HepG2 (cell line): ENCODE data around the gene DTX4. TPM values are rescaled to one million over a fixed set of nuclear protein-coding genes. Genes with fewer than 3 reads are reported as not detected.
A peak's percentile ranks its signal among the peaks of the same experiment; 100 is the strongest.

Experiments
- ATAC-seq: fragments of 200-7000 bp; cut with Tn5 transposase; 3 replicates; pipeline ENCODE4 v1.9.1; 2020; ENCODE audit warnings: mild to moderate bottlenecking, moderate library complexity
- BruUV-seq: library from RNA; stranded (reverse); fragments of 400-500 nt; replicated peaks from 2 replicates; lab custom pipeline; 2021; lab: Mats Ljungman, UMichigan
- CTCF ChIA-PET: fragments of 300-600 bp; formaldehyde crosslinking; extraction: SDS; loops from one replicate; lab custom pipeline; 2021; ENCODE audit warnings: low total read pairs, inconsistent platforms, low intra/inter-chr PET ratio; lab: Yijun Ruan, JAX
- POLR2A ChIA-PET: fragments of 350-600 bp; sonication (Branson Sonifier 250); formaldehyde crosslinking; loops from one replicate; lab custom pipeline; 2020; ENCODE audit warnings: antibody characterized with exemption, inconsistent platforms; lab: Yijun Ruan, JAX
- DNase-seq: peaks from one replicate; pipeline ENCODE4 v3.0.0-alpha.2; 2015; ENCODE audit warnings: low spot score
- FAIRE-seq: peaks from 3 replicates; lab custom pipeline; 2011; peaks lifted over from hg19 to GRCh38; lab: Jason Lieb, UNC
- H2AFZ ChIP-seq: one replicate; pipeline ENCODE4 v1.6.1; 2011; ENCODE audit warnings: low read length, inconsistent platforms
- H3K27ac ChIP-seq: fragments of 300-600 bp; 3 replicates; pipeline ENCODE4 v1.8.0; 2011; ENCODE audit warnings: mixed run types, mild to moderate bottlenecking, mixed read lengths, low read length, inconsistent platforms; ENCODE audit not compliant: insufficient read depth; ENCODE audit errors: extremely low read length
- H3K27me3 ChIP-seq, 2 experiments: fragments of 200-600 bp in 1 of 2; 2 replicates in 1 of 2; 3 replicates in 1 of 2; pipeline versions ENCODE4 v1.6.0 to v1.8.0; 2011; ENCODE audit warnings: low read length in 2 of 2, mild to moderate bottlenecking in 2 of 2, moderate library complexity in 2 of 2, inconsistent platforms in 1 of 2; ENCODE audit not compliant: insufficient read depth in 2 of 2, control insufficient read depth in 1 of 2
- H3K36me3 ChIP-seq, 2 experiments: fragments of 200-600 bp in 1 of 2; replicated peaks in 1 of 2; 2 replicates in 1 of 2; 3 replicates in 1 of 2; pipeline versions ENCODE4 v1.5.1 to v1.8.0; 2011; ENCODE audit warnings: low read length in 2 of 2, inconsistent platforms in 1 of 2; ENCODE audit not compliant: insufficient read depth in 2 of 2, control insufficient read depth in 1 of 2
- H3K4me1 ChIP-seq: 2 replicates; pipeline ENCODE4 v1.5.1; 2012; ENCODE audit warnings: low read length, inconsistent platforms; ENCODE audit not compliant: insufficient read depth
- H3K4me2 ChIP-seq: 2 replicates; pipeline ENCODE4 v1.6.0; 2011; ENCODE audit warnings: low read depth, low read length, inconsistent platforms
- H3K4me3 ChIP-seq, 3 experiments: fragments of 200-600 bp in 1 of 3; sonication (generic), shearing (Covaris generic) in 1 of 3; replicated peaks in 1 of 3; 2 replicates each; pipeline ENCODE4 v1.5.1; 2011 to 2016; ENCODE audit warnings: low read length in 3 of 3, inconsistent platforms in 2 of 3, low read depth in 2 of 3, mild to moderate bottlenecking in 2 of 3, control low read depth in 1 of 3, mixed read lengths in 1 of 3; ENCODE audit not compliant: insufficient read depth in 1 of 3
- H3K79me2 ChIP-seq: one replicate; pipeline ENCODE4 v1.6.1; 2011; ENCODE audit warnings: low read length, inconsistent platforms; ENCODE audit not compliant: insufficient read depth
- H3K9ac ChIP-seq: 2 replicates; pipeline ENCODE4 v1.6.0; 2011; ENCODE audit warnings: mild to moderate bottlenecking, low read depth, low read length, inconsistent platforms; ENCODE audit not compliant: insufficient read depth
- H3K9me3 ChIP-seq: 2 replicates; pipeline ENCODE4 v1.5.1; 2012; ENCODE audit warnings: mild to moderate bottlenecking, low read length
- H4K20me1 ChIP-seq: 2 replicates; pipeline ENCODE4 v1.6.0; 2011; ENCODE audit warnings: inconsistent platforms, mild to moderate bottlenecking, low read length, moderate library complexity; ENCODE audit not compliant: insufficient read depth
- CTCF ChIP-seq: sonication (generic); formaldehyde crosslinking; IDR thresholded peaks from 2 replicates; pipeline ENCODE4 v1.5.0; 2020; ENCODE audit warnings: mild to moderate bottlenecking, missing genetic modification reagents, moderate library complexity
- FOXA3 ChIP-seq: IDR thresholded peaks from 2 replicates; pipeline ENCODE4 v1.6.1; 2016; ENCODE audit warnings: missing genetic modification reagents, missing compliant biosample characterization
- FOXK1 ChIP-seq: sonication (generic); formaldehyde crosslinking; IDR thresholded peaks from 2 replicates; pipeline ENCODE4 v1.4.0; 2020; ENCODE audit warnings: low read depth, missing genetic modification reagents, borderline replicate concordance
- PBX2 ChIP-seq: IDR thresholded peaks from 2 replicates; pipeline ENCODE4 v1.6.1; 2016; ENCODE audit warnings: control low read depth
- RAD21 ChIP-seq: fragments of 450-650 bp; formaldehyde crosslinking; IDR thresholded peaks from 2 replicates; pipeline ENCODE4 v1.5.0; 2020; ENCODE audit warnings: mild to moderate bottlenecking
- RBM22 ChIP-seq: fragments of 200-400 bp; formaldehyde crosslinking; optimal IDR thresholded peaks from 2 replicates; pipeline ENCODE3; 2017; ENCODE audit warnings: mild to moderate bottlenecking, low read length, moderate library complexity
- REPIN1 ChIP-seq: sonication (generic); formaldehyde crosslinking; IDR thresholded peaks from 2 replicates; pipeline ENCODE4 v1.8.0; 2022; ENCODE audit warnings: missing genetic modification reagents, low read depth, mild to moderate bottlenecking, borderline replicate concordance
- SMC3 ChIP-seq: IDR thresholded peaks from 2 replicates; pipeline ENCODE4 v1.6.1; 2011; ENCODE audit warnings: low read length, improper control_type of control experiment
- STAG1 ChIP-seq: sonication (generic); formaldehyde crosslinking; IDR thresholded peaks from 2 replicates; pipeline ENCODE4 v1.4.0; 2020; ENCODE audit warnings: missing genetic modification reagents
- TCF7 ChIP-seq: sonication (generic); IDR thresholded peaks from 2 replicates; pipeline ENCODE4 v1.6.1; 2016; ENCODE audit warnings: antibody characterized with exemption, low read depth
- XRCC5 ChIP-seq: fragments of 200-400 bp; formaldehyde crosslinking; optimal IDR thresholded peaks from 2 replicates; pipeline ENCODE3; 2017; ENCODE audit warnings: mild to moderate bottlenecking, low read length
- ZNF234 ChIP-seq: sonication (generic); formaldehyde crosslinking; conservative IDR thresholded peaks from 2 replicates; pipeline ENCODE4 v1.5.1; 2020; ENCODE audit warnings: mild to moderate bottlenecking, missing genetic modification reagents
- ZNF44 ChIP-seq: sonication (generic); formaldehyde crosslinking; IDR thresholded peaks from 2 replicates; pipeline ENCODE4 v1.5.1; 2020; ENCODE audit warnings: mild to moderate bottlenecking, missing genetic modification reagents
- ZNF614 ChIP-seq: IDR thresholded peaks from 2 replicates; pipeline ENCODE4 v1.6.1; 2018; ENCODE audit warnings: missing biosample characterization, missing genetic modification reagents, inconsistent platforms, borderline replicate concordance
- WGBS: methylation state at CpG from one replicate; pipeline ENCODE4 v1.1.6; 2017; ENCODE audit warnings: low lambda C conversion rate; 5-methylcytosine and 5-hydroxymethylcytosine counted together
- in situ Hi-C: cut with HindIII; loops from 2 replicates; pipeline ENCODE4 v1.10.0; 2017; ENCODE audit warnings: low pct_unique_long_range_greater_than_20kb; ENCODE audit not compliant: extremely low pct_ligation_motif_present
- intact Hi-C: fragments of 100-400 bp; cut with micrococcal nuclease; formaldehyde crosslinking; loops from one replicate; pipeline ENCODE4 v1.10.0; 2022; ENCODE audit not compliant: unreplicated experiment
- polyA plus RNA-seq, 8 experiments: library from polyadenylated mRNA; depleted of rRNA in 3 of 8; stranded (reverse) in 7 of 8; unstranded in 1 of 8; fragments of >200 nt; fragmentation: Illumina TruSeq in 4 of 8; extraction: Trizol in 4 of 8; gene quantifications; 2 replicates each; pipeline versions ENCODE4 v1.2.1 to v1.2.3, GENCODE V29; 2011 to 2016; ENCODE audit warnings: low read depth in 4 of 8, missing spikeins in 1 of 8, mixed read lengths in 1 of 8; ENCODE audit not compliant: insufficient read depth in 1 of 8
- total RNA-seq, 5 experiments: library from RNA; depleted of rRNA; stranded (reverse); fragments of >200 nt; fragmentation: Illumina TruSeq; extraction: Trizol; gene quantifications; 2 replicates each; pipeline ENCODE4 v1.2.3, GENCODE V29; 2016; ENCODE audit warnings: low read depth in 1 of 5

Gene DTX4
- total and polyA plus RNA-seq, 2 of the 13 experiments (the other 11 are each of a cell fraction or from before 2014, with no cell fraction given) = 0.67 to 5.6 TPM

GRCh38 chr11:59158206-59159068 is 13.5 kb upstream of the DTX4 start:
- 38% methylated on average over 8 of the region's 8 CpGs for WGBS
- peak; percentile 56 for DNase-seq
- POLR2A ChIA-PET = interaction anchor here (1.2 to 1.5 kb wide), 2 partner anchors 16 to 22 kb away, joined by 5 to 10 read pairs; partner anchors contain the start of gene FAM111A

More at GRCh38 chr11:59158206-59159068, 13.5 kb upstream of the DTX4 start:
- Histone ChIP-seq H2AFZ (no peak overlapping the region), H3K4me2 (no peak overlapping the region), H3K9me3 (no peaks in the 10 kb centered on the region), H3K27me3 (no peaks in the 10 kb centered on the region; a peak in 1 of 5 replicates), H3K4me1 (no peaks in the 10 kb centered on the region), H3K79me2 (no peaks in the 10 kb centered on the region), H4K20me1 (no peaks in the 10 kb centered on the region), H3K4me3 (no peak overlapping the region), H3K9ac (no peak overlapping the region), H3K27ac (no peak overlapping the region), H3K36me3 (no peaks in the 10 kb centered on the region)
- in situ Hi-C loops = no loop called here
- intact Hi-C loops = loop anchor here (1.0 kb wide), 4 partner anchors 16 to 200 kb away; partner anchors contain the start of gene FAM111A
- ATAC-seq (peak; percentile 95), FAIRE-seq (peak; percentile 50)
- no TSS peak for BruUV-seq
- TF ChIP-seq ZNF234 (CRISPR knock-in tag) = no peak
- peak; percentile 53 for TF ChIP-seq XRCC5
- 0 out of 2 replicates have a peak, but pooled peaks have one; percentile 47 for TF ChIP-seq ZNF614
- peak; percentile 65 for TF ChIP-seq RAD21 (CRISPR knock-in tag)
- TF ChIP-seq ZNF44 (CRISPR knock-in tag) = no peak
- 0 out of 2 replicates have a peak, but pooled peaks have one; percentile 17 for TF ChIP-seq FOXA3 (CRISPR knock-in tag)
- peak; percentile 60; the same call in 1 of the 2 replicates for TF ChIP-seq PBX2 (CRISPR knock-in tag)
- peak; percentile 41 for TF ChIP-seq SMC3
- TF ChIP-seq CTCF (CRISPR knock-in tag) = peak; percentile 89
- TF ChIP-seq REPIN1 (CRISPR knock-in tag) = no peak
- no peak for TF ChIP-seq TCF7
- peak; percentile 82 for TF ChIP-seq STAG1 (CRISPR knock-in tag)
- TF ChIP-seq FOXK1 (CRISPR knock-in tag) = peak; percentile 28; the same call in 1 of the 2 replicates
- TF ChIP-seq RBM22 = no peak
- CTCF ChIA-PET = interaction anchor here (0.7 to 1.7 kb wide), 4 partner anchors 16 to 62 kb away, joined by 3 to 18 read pairs (median 11); partner anchors contain the start of gene FAM111A
